ENCODE data around the gene C1QTNF12. TPM values are rescaled to one million over a fixed set of nuclear protein-coding genes. Genes with fewer than 3 reads are reported as not detected.
A peak's percentile ranks its signal among the peaks of the same experiment; 100 is the strongest.

Gene C1QTNF12
- total RNA-seq, 3 donors from 2014 or later, result 21.5 to 54.0 (median 36.5) TPM

DNA sequence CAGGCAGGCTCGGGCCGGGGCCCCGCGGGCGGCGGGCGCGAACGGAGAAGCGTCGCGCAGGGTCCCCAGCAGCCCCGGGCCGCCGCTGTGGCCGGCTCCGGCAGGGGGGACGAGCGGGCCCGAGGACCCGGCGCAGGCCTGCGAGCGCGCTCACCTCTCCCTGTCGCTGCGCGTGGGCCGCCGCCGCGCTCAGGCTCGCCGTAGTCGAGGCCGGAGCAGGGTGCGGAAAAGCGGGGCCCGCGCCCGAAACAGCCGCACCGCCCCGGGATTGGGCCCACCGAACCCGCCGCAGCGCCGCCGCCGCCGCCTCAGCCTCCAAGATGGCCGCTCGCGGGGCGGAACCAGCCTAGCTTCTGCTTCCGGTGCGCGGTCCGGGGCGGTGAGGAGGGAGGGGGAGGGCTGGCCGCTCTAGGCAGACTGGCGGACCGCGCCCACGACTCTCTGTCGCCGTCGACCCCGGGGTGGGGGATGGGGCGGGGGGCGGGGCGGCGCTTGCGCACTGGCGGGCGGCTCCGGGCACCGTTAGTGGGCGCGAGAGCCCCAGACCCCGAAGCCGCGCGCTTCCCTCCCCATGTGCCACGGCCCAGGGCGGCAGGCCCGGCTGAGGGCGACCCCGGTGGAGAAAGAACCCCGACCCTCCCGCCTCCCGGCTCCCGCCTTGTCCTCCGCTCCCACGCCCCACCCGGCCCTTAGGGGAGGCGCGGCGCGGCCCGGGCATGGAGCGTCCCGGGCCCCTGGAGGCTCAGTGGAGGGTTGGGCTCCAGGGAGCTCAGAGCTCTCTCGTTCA lies 27.2 kb upstream of the C1QTNF12 start, which contains the start of gene UBE2J2:
Gene UBE2J2, minus strand, starts transcription at position 343 of the 787 bp plus-strand sequence. CDS start 5,862 bp downstream, outside the sequence.
- intact Hi-C loops (cut with DNase I, micrococcal nuclease), result no loop called here
- Histone ChIP-seq H3K36me3 (ENCODE audit: low read depth) (no peaks in the 10 kb centered on the region), H3K9me3 (no peaks in the 10 kb centered on the region), H3K4me1 (ENCODE audit: low read depth) (peaks cover 23% of the 10 kb centered on the region), H3K4me3 (peak within 1 kb of the TSS; percentile 94)
- DNase-seq (peak; percentile 95 to 98 (median 95)), ATAC-seq (peak; percentile 93)
- TF ChIP-seq CTCF (IDR thresholded peaks at IDR 0.05), result no peak

DNA sequence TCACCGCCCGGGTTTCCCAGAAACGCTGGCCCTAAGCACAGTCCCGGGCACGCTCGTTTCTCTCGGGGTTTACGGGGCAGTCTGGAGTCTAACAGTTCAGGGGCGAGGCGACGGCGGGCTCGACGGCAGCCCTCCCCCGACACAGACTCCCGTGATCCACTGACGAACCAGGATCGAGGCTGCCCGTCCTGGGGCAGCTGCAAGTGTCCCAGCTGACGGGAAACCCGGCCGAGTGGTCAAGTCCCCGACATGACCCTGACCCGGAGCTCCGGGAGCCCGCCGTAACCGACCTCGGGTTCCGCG lies 26.6 kb upstream of the C1QTNF12 start:
- TF ChIP-seq CTCF (IDR thresholded peaks at IDR 0.05), result no peak
- intact Hi-C loops (cut with DNase I, micrococcal nuclease), result no loop called here
- DNase-seq (peak in 1 of 3 donors; percentile 56), ATAC-seq (no peak)
- peak overlapping the region; percentile 94 for H3K4me3 ChIP-seq
- no peaks in the 10 kb centered on the region for H3K36me3 ChIP-seq (ENCODE audit: low read depth)
- no peaks in the 10 kb centered on the region for H3K9me3 ChIP-seq
- H3K4me1 ChIP-seq (ENCODE audit: low read depth), result peaks cover 23% of the 10 kb centered on the region

- Histone ChIP-seq H3K9me3 (no peaks in the 10 kb centered on the region), H3K4me1 (ENCODE audit: low read depth) (peaks cover 23% of the 10 kb centered on the region), H3K4me3 (peak overlapping the region; percentile 94), H3K36me3 (ENCODE audit: low read depth) (no peaks in the 10 kb centered on the region)
- TF ChIP-seq CTCF (IDR thresholded peaks at IDR 0.05), result no peak
- peak; percentile 83 for ATAC-seq
- DNase-seq, result peak; percentile 68 to 87 (median 75)
- intact Hi-C loops (cut with DNase I, micrococcal nuclease), result no loop called here
These were observed 26.1 kb upstream of the C1QTNF12 start for GRCh38 chr1:1272341-1273208.

DNA sequence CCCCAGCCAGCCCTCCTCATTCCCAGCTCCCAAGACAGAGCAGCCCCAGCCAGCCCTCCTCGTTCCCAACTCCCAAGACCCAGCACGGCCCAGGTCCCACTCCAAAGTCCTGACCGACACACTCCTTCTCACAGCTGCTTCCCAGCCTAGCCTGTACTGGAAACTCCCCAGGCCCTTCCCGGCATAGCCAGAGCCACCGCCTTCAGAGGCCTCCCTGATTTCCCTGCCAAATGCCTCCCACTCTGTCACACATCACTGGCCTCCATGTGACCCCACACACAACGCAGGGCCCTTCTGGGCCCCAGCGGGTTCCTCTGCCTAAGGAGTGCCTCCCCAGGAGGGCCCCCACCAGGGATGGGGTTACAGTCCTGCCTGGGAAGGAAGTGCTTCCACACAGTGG lies 24.3 kb upstream of the C1QTNF12 start:
- H3K9me3 ChIP-seq, result no peaks in the 10 kb centered on the region
- TF ChIP-seq CTCF (IDR thresholded peaks at IDR 0.05), result no peak
- H3K4me3 ChIP-seq, result no peak overlapping the region
- H3K36me3 ChIP-seq (ENCODE audit: low read depth), result no peaks in the 10 kb centered on the region
- H3K4me1 ChIP-seq (ENCODE audit: low read depth), result peaks cover 23% of the 10 kb centered on the region
- DNase-seq (no peak), ATAC-seq (no peak)
- intact Hi-C loops (cut with DNase I, micrococcal nuclease), result no loop called here

DNA sequence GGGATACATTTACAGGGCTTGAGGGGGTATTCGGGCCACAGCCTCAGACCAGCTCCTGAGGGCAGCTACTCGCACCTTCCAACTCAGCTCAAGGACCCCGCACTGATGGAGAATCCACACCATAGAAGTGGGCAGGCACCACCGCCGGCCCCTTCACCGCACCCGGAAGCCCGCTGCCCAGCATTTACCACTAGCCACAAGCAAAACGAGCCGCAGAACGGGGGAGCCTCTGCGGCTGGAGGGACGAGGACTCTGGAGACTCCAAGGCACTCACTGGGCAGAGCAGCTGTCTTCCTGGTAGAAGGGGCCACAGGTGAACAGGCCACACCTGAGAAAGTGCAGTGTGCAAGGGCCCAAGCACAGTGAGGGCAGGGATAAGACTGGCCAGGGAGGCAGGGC lies 21.8 kb upstream of the C1QTNF12 start:
- Histone ChIP-seq H3K9me3 (no peaks in the 10 kb centered on the region), H3K4me3 (no peak overlapping the region), H3K4me1 (ENCODE audit: low read depth) (peaks cover 23% of the 10 kb centered on the region), H3K36me3 (ENCODE audit: low read depth) (no peaks in the 10 kb centered on the region)
- no peak for ATAC-seq
- intact Hi-C loops (cut with DNase I, micrococcal nuclease), result no loop called here
- no peak for DNase-seq
- TF ChIP-seq CTCF (IDR thresholded peaks at IDR 0.05), result no peak

Data from mucosa of descending colon (tissue), 3 donors.